ENCODE measurements around the gene ZNF662. TPM values are rescaled to one million over a fixed set of nuclear protein-coding genes. Genes with fewer than 3 reads are reported as not detected.

ZNF662 gene
- total and polyA plus RNA-seq, 2 of the 13 experiments (the other 11 are each of a cell fraction or from before 2014, with no cell fraction given), result not detected

GRCh38 chr3:42875325-42876151 is 30.4 kb upstream of the ZNF662 start, which contains the start of gene CYP8B1 (continued):
- TF ChIP-seq NCOR1 (IDR thresholded peaks at IDR 0.05; ENCODE audit: borderline replicate concordance, low read length) (peak; percentile 38; the same call in 1 of the 2 replicates), MYC (CRISPR knock-in tag; IDR thresholded peaks at IDR 0.05; ENCODE audit: borderline replicate concordance) (peak; percentile 54; the same call in 1 of the 2 replicates), BHLHE40 (IDR thresholded peaks at IDR 0.05; ENCODE audit: low read length) (no peak), FOXA3 (CRISPR knock-in tag; IDR thresholded peaks at IDR 0.05) (peak; percentile 69), ZNF776 (CRISPR knock-in tag; IDR thresholded peaks at IDR 0.05) (peak; percentile 81), NR2F6 (IDR thresholded peaks at IDR 0.05) (peak; percentile 63), NR2F6 (CRISPR knock-in tag; IDR thresholded peaks at IDR 0.05) (peak; percentile 77), DMAP1 (CRISPR knock-in tag; IDR thresholded peaks at IDR 0.05) (peak; percentile 35; the same call in 1 of the 2 replicates), MAFG (CRISPR knock-in tag; IDR thresholded peaks at IDR 0.05) (no peak), NFE2L2 (IDR thresholded peaks at IDR 0.05; ENCODE audit: low read length) (no peak), ZNF646 (CRISPR knock-in tag; IDR thresholded peaks at IDR 0.05) (no peak), NR0B2 (CRISPR knock-in tag; IDR thresholded peaks at IDR 0.05) (0 out of 2 replicates have a peak, but pooled peaks have one; percentile 25), HIC2 (CRISPR knock-in tag; IDR thresholded peaks at IDR 0.05; ENCODE audit: low read depth) (peak; percentile 76; the same call in 1 of the 2 replicates), RBAK (CRISPR knock-in tag; IDR thresholded peaks at IDR 0.05) (0 out of 2 replicates have a peak, but pooled peaks have one; percentile 6), E2F5 (CRISPR knock-in tag; conservative IDR thresholded peaks at IDR 0.05) (0 out of 2 replicates have a peak, but pooled peaks have one; percentile 17)
